HEK293 (cell line): ENCODE measurements around the gene TSPAN2.

Experiments used
- CTCF ChIA-PET: fragments of 350-600 bp; formaldehyde crosslinking; extraction: SDS; loops from one replicate; lab custom pipeline; 2021; ENCODE audit warnings: antibody characterized with exemption; lab: Yijun Ruan, JAX
- POLR2A ChIA-PET: fragments of 300-600 bp; formaldehyde crosslinking; extraction: SDS; loops from one replicate; lab custom pipeline; 2020; ENCODE audit warnings: antibody characterized with exemption, inconsistent platforms; lab: Yijun Ruan, JAX
- H3K27ac ChIP-seq: fragments of 200-500 bp; sonication (Bioruptor generic); 2 replicates; pipeline ENCODE4 v1.5.1; 2014; ENCODE audit warnings: low read depth, low read length, control low read depth, inconsistent platforms; ENCODE audit errors: extremely low read depth
- H3K36me3 ChIP-seq, 2 experiments: fragments of 200-500 bp in 1 of 2; sonication (Bioruptor generic) in 1 of 2; 1 replicate in 1 of 2; 2 replicates in 1 of 2; pipeline ENCODE4 v1.5.1; 2014 to 2017; ENCODE audit warnings: inconsistent platforms in 2 of 2, low read length in 2 of 2; ENCODE audit not compliant: control insufficient read depth in 2 of 2, insufficient read depth in 1 of 2
- H3K4me1 ChIP-seq: fragments of 200-500 bp; sonication (Bioruptor generic); 2 replicates; pipeline ENCODE4 v1.5.1; 2014; ENCODE audit warnings: mild to moderate bottlenecking, low read length, inconsistent platforms; ENCODE audit not compliant: control insufficient read depth, insufficient read depth
- H3K4me3 ChIP-seq: 2 replicates; pipeline ENCODE4 v1.5.1; 2011; ENCODE audit warnings: low read depth, mild to moderate bottlenecking, control low read depth, low read length, moderate library complexity
- H3K9me3 ChIP-seq: fragments of 200-500 bp; sonication (Bioruptor generic); 2 replicates; pipeline ENCODE4 v1.5.1; 2014; ENCODE audit warnings: low read depth, low read length, inconsistent platforms; ENCODE audit not compliant: control insufficient read depth, insufficient read depth
- BCL11B ChIP-seq: fragments of 450-650 bp; formaldehyde crosslinking; IDR thresholded peaks from 2 replicates; pipeline ENCODE4 v1.5.1; 2016; ENCODE audit warnings: low read depth, missing biosample characterization, missing genetic modification characterization
- GLI2 ChIP-seq: fragments of 450-650 bp; formaldehyde crosslinking; IDR thresholded peaks from 2 replicates; pipeline ENCODE4; 2017; ENCODE audit warnings: missing biosample characterization, missing genetic modification characterization, low read depth, borderline replicate concordance
- MEIS1 ChIP-seq: sonication (generic); formaldehyde crosslinking; IDR thresholded peaks from 2 replicates; pipeline ENCODE4 v1.8.1; 2022; ENCODE audit warnings: missing genetic modification reagents, mild to moderate bottlenecking, borderline replicate concordance
- MZF1 ChIP-seq: fragments of 450-650 bp; formaldehyde crosslinking; IDR thresholded peaks from 2 replicates; pipeline ENCODE4 v1.5.1; 2017; ENCODE audit warnings: missing biosample characterization, missing genetic modification characterization, borderline replicate concordance
- OSR2 ChIP-seq: fragments of 450-650 bp; formaldehyde crosslinking; IDR thresholded peaks from 2 replicates; pipeline ENCODE4 v1.5.1; 2016; ENCODE audit warnings: missing biosample characterization, missing genetic modification characterization
- ZBTB1 ChIP-seq: fragments of 450-650 bp; formaldehyde crosslinking; IDR thresholded peaks from 2 replicates; pipeline ENCODE4 v1.5.1; 2016; ENCODE audit warnings: missing biosample characterization, missing genetic modification characterization
- ZNF10 ChIP-seq: fragments of 450-650 bp; formaldehyde crosslinking; IDR thresholded peaks from 2 replicates; pipeline ENCODE4 v1.5.1; 2017; ENCODE audit warnings: missing biosample characterization, missing genetic modification characterization
- ZNF138 ChIP-seq: fragments of 450-650 bp; formaldehyde crosslinking; IDR thresholded peaks from 2 replicates; pipeline ENCODE4 v1.5.1; 2016; ENCODE audit warnings: missing biosample characterization, missing genetic modification characterization, borderline replicate concordance
- ZNF146 ChIP-seq: fragments of 450-650 bp; formaldehyde crosslinking; IDR thresholded peaks from 2 replicates; pipeline ENCODE4 v1.5.1; 2016; ENCODE audit warnings: missing biosample characterization, missing genetic modification characterization
- ZNF155 ChIP-seq: fragments of 450-650 bp; formaldehyde crosslinking; IDR thresholded peaks from 2 replicates; pipeline ENCODE4 v1.5.1; 2016; ENCODE audit warnings: missing biosample characterization, missing genetic modification characterization
- ZNF169 ChIP-seq: fragments of 450-650 bp; formaldehyde crosslinking; IDR thresholded peaks from 2 replicates; pipeline ENCODE4 v1.5.1; 2016; ENCODE audit warnings: missing biosample characterization, missing genetic modification characterization
- ZNF302 ChIP-seq: fragments of 450-650 bp; formaldehyde crosslinking; IDR thresholded peaks from 2 replicates; pipeline ENCODE4 v1.5.1; 2016; ENCODE audit warnings: missing biosample characterization, missing genetic modification characterization, low read depth
- ZNF416 ChIP-seq: fragments of 450-650 bp; formaldehyde crosslinking; IDR thresholded peaks from 2 replicates; pipeline ENCODE4 v1.5.1; 2016; ENCODE audit warnings: missing biosample characterization, missing genetic modification characterization
- ZNF423 ChIP-seq: fragments of 450-650 bp; formaldehyde crosslinking; IDR thresholded peaks from 2 replicates; pipeline ENCODE4 v1.5.1; 2016; ENCODE audit warnings: missing biosample characterization, missing genetic modification characterization
- ZNF544 ChIP-seq: fragments of 450-650 bp; formaldehyde crosslinking; IDR thresholded peaks from 2 replicates; pipeline ENCODE4 v1.5.0; 2017; ENCODE audit warnings: missing biosample characterization, missing genetic modification characterization
- ZNF571 ChIP-seq: fragments of 450-650 bp; formaldehyde crosslinking; IDR thresholded peaks from 2 replicates; pipeline ENCODE4 v1.5.0; 2017; ENCODE audit warnings: missing biosample characterization, missing genetic modification characterization
- ZNF654 ChIP-seq: fragments of 450-650 bp; formaldehyde crosslinking; IDR thresholded peaks from 2 replicates; pipeline ENCODE4 v1.5.1; 2016; ENCODE audit warnings: low read depth, missing biosample characterization, missing genetic modification characterization
- ZNF777 ChIP-seq: fragments of 450-650 bp; formaldehyde crosslinking; IDR thresholded peaks from 2 replicates; pipeline ENCODE4 v1.5.1; 2017; ENCODE audit warnings: missing biosample characterization, missing genetic modification characterization, borderline replicate concordance
- ZNF843 ChIP-seq: fragments of 450-650 bp; formaldehyde crosslinking; IDR thresholded peaks from 2 replicates; pipeline ENCODE4 v1.5.1; 2016; ENCODE audit warnings: missing biosample characterization, missing genetic modification characterization
- ZSCAN23 ChIP-seq: fragments of 450-650 bp; formaldehyde crosslinking; IDR thresholded peaks from 2 replicates; pipeline ENCODE4 v1.5.1; 2016; ENCODE audit warnings: missing biosample characterization, missing genetic modification characterization
- TF ChIP-seq, protein P1 (sequence below): fragments of 450-650 bp; formaldehyde crosslinking; IDR thresholded peaks from 2 replicates; pipeline ENCODE4 v1.5.1; 2016; ENCODE audit warnings: missing biosample characterization, missing genetic modification characterization
- TF ChIP-seq, protein P2 (sequence below): fragments of 450-650 bp; formaldehyde crosslinking; IDR thresholded peaks from 2 replicates; pipeline ENCODE4 v1.5.1; 2016; ENCODE audit warnings: missing biosample characterization, missing genetic modification characterization
- TF ChIP-seq, protein P3 (sequence below): fragments of 450-650 bp; IDR thresholded peaks from 2 replicates; pipeline ENCODE4 v1.5.1; 2018; ENCODE audit warnings: missing biosample characterization, missing genetic modification characterization
- TF ChIP-seq, protein P4 (sequence below): fragments of 450-650 bp; formaldehyde crosslinking; conservative IDR thresholded peaks from 2 replicates; pipeline ENCODE4 v1.5.1; 2016; ENCODE audit warnings: low read depth, missing biosample characterization, missing genetic modification characterization
- TF ChIP-seq, protein P5 (sequence below): fragments of 450-650 bp; formaldehyde crosslinking; IDR thresholded peaks from 2 replicates; pipeline ENCODE4 v1.5.1; 2016; ENCODE audit warnings: missing biosample characterization, missing genetic modification characterization

Gene TSPAN2

DNA sequence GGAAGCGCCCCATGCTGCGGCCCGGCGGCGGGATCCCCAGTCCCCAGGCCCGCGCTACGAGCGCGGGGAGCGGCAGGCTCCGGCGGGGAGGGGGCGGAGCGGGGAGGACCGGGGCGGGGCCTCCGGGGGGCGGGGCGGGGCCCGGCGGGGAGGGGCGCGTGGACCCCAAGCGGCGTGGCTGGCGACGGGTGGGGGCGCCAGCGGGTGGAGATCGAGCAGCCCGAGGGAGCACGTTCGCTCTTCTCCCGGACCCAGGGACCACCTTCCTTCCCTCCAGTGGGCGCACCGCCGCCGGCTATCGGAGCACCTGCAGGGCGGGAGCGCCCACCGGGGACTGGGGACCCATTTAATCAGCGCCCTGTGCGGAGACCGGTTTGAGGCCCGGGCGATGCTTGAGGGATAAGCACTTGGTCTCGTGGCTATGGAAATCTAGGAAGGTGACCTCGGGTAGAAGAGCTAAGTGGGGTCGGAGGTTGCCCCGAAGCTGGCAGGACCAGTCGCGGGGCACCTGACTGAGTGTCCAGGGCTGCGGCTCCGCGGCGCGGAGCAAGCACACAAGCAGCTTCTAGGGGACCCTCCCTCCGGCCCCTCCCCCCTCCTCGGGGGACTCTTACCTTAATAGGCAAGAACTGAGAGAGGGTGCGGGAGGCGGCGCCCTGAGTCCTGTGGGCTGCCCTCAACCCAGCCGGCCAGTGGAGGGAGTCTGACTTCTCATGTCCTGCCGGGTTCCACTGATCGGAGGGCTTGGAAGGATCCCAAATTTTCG, at the start of gene TSPAN2:
TSPAN2 (minus strand) TSS at position 84 of the 766 bp plus-strand sequence; CDS start at position 13, 71 bp downstream.
- no peaks in the 10 kb centered on the region for H3K9me3 ChIP-seq
- H3K27ac ChIP-seq: no peak within 1 kb of the TSS; the same call in 1 of the 2 replicates
- H3K4me1 ChIP-seq: peaks cover 5% of the 10 kb centered on the region; the same call in 1 of the 2 replicates
- POLR2A ChIA-PET: interaction anchor here (1.2 kb wide), 1 partner anchor 211 kb away, joined by 3 read pairs; no protein-coding TSS in a partner anchor
- H3K4me3 ChIP-seq: peak within 1 kb of the TSS; percentile 65
- CTCF ChIA-PET: interaction anchor here (0.6 to 3.3 kb wide), 4 partner anchors 9 to 409 kb away, joined by 4 to 15 read pairs (median 5); no protein-coding TSS in a partner anchor
- H3K36me3 ChIP-seq: no peaks in the 10 kb centered on the region
- no peak for TF ChIP-seq ZBTB1 (tag by site-specific recombination)
- no peak for TF ChIP-seq MZF1
- TF ChIP-seq ZNF843 (tag by site-specific recombination): no peak
- no peak for TF ChIP-seq ZNF146 (tag by site-specific recombination)
- TF ChIP-seq, protein P1, sequence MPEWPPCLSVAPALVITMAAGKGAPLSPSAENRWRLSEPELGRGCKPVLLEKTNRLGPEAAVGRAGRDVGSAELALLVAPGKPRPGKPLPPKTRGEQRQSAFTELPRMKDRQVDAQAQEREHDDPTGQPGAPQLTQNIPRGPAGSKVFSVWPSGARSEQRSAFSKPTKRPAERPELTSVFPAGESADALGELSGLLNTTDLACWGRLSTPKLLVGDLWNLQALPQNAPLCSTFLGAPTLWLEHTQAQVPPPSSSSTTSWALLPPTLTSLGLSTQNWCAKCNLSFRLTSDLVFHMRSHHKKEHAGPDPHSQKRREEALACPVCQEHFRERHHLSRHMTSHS (tag by site-specific recombination): no peak
- no peak for TF ChIP-seq ZNF302 (tag by site-specific recombination)
- no peak for TF ChIP-seq ZNF10 (tag by site-specific recombination)
- TF ChIP-seq ZNF416 (tag by site-specific recombination): no peak
- TF ChIP-seq, protein P2, sequence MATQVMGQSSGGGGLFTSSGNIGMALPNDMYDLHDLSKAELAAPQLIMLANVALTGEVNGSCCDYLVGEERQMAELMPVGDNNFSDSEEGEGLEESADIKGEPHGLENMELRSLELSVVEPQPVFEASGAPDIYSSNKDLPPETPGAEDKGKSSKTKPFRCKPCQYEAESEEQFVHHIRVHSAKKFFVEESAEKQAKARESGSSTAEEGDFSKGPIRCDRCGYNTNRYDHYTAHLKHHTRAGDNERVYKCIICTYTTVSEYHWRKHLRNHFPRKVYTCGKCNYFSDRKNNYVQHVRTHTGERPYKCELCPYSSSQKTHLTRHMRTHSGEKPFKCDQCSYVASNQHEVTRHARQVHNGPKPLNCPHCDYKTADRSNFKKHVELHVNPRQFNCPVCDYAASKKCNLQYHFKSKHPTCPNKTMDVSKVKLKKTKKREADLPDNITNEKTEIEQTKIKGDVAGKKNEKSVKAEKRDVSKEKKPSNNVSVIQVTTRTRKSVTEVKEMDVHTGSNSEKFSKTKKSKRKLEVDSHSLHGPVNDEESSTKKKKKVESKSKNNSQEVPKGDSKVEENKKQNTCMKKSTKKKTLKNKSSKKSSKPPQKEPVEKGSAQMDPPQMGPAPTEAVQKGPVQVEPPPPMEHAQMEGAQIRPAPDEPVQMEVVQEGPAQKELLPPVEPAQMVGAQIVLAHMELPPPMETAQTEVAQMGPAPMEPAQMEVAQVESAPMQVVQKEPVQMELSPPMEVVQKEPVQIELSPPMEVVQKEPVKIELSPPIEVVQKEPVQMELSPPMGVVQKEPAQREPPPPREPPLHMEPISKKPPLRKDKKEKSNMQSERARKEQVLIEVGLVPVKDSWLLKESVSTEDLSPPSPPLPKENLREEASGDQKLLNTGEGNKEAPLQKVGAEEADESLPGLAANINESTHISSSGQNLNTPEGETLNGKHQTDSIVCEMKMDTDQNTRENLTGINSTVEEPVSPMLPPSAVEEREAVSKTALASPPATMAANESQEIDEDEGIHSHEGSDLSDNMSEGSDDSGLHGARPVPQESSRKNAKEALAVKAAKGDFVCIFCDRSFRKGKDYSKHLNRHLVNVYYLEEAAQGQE (tag by site-specific recombination): no peak
- peak; percentile 68 for TF ChIP-seq ZNF423
- no peak for TF ChIP-seq ZNF155 (tag by site-specific recombination)
- TF ChIP-seq, protein P3, sequence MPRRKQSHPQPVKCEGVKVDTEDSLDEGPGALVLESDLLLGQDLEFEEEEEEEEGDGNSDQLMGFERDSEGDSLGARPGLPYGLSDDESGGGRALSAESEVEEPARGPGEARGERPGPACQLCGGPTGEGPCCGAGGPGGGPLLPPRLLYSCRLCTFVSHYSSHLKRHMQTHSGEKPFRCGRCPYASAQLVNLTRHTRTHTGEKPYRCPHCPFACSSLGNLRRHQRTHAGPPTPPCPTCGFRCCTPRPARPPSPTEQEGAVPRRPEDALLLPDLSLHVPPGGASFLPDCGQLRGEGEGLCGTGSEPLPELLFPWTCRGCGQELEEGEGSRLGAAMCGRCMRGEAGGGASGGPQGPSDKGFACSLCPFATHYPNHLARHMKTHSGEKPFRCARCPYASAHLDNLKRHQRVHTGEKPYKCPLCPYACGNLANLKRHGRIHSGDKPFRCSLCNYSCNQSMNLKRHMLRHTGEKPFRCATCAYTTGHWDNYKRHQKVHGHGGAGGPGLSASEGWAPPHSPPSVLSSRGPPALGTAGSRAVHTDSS (tag by site-specific recombination): no peak
- no peak for TF ChIP-seq GLI2 (tag by site-specific recombination)
- TF ChIP-seq, protein P4, sequence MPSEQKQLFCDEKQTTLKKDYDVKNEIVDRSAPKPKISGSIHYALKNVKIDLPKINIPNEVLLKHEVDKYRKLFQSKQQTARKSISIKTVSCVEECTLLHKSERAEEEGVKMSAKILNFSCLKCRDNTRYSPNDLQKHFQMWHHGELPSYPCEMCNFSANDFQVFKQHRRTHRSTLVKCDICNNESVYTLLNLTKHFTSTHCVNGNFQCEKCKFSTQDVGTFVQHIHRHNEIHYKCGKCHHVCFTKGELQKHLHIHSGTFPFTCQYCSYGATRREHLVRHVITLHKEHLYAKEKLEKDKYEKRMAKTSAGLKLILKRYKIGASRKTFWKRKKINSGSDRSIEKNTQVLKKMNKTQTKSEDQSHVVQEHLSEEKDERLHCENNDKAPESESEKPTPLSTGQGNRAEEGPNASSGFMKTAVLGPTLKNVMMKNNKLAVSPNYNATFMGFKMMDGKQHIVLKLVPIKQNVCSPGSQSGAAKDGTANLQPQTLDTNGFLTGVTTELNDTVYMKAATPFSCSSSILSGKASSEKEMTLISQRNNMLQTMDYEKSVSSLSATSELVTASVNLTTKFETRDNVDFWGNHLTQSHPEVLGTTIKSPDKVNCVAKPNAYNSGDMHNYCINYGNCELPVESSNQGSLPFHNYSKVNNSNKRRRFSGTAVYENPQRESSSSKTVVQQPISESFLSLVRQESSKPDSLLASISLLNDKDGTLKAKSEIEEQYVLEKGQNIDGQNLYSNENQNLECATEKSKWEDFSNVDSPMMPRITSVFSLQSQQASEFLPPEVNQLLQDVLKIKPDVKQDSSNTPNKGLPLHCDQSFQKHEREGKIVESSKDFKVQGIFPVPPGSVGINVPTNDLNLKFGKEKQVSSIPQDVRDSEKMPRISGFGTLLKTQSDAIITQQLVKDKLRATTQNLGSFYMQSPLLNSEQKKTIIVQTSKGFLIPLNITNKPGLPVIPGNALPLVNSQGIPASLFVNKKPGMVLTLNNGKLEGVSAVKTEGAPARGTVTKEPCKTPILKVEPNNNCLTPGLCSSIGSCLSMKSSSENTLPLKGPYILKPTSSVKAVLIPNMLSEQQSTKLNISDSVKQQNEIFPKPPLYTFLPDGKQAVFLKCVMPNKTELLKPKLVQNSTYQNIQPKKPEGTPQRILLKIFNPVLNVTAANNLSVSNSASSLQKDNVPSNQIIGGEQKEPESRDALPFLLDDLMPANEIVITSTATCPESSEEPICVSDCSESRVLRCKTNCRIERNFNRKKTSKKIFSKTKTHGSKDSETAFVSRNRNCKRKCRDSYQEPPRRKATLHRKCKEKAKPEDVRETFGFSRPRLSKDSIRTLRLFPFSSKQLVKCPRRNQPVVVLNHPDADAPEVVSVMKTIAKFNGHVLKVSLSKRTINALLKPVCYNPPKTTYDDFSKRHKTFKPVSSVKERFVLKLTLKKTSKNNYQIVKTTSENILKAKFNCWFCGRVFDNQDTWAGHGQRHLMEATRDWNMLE (tag by site-specific recombination): no peak
- no peak for TF ChIP-seq ZNF138
- no peak for TF ChIP-seq ZNF571 (tag by site-specific recombination)
- TF ChIP-seq, protein P5, sequence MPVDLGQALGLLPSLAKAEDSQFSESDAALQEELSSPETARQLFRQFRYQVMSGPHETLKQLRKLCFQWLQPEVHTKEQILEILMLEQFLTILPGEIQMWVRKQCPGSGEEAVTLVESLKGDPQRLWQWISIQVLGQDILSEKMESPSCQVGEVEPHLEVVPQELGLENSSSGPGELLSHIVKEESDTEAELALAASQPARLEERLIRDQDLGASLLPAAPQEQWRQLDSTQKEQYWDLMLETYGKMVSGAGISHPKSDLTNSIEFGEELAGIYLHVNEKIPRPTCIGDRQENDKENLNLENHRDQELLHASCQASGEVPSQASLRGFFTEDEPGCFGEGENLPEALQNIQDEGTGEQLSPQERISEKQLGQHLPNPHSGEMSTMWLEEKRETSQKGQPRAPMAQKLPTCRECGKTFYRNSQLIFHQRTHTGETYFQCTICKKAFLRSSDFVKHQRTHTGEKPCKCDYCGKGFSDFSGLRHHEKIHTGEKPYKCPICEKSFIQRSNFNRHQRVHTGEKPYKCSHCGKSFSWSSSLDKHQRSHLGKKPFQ (tag by site-specific recombination): no peak
- no peak for TF ChIP-seq MEIS1
- no peak for TF ChIP-seq ZSCAN23
- no peak for TF ChIP-seq ZNF169
- no peak for TF ChIP-seq ZNF654
- TF ChIP-seq ZNF544 (tag by site-specific recombination): no peak
- TF ChIP-seq ZNF777 (tag by site-specific recombination): 0 out of 2 replicates have a peak, but pooled peaks have one; percentile 34
- TF ChIP-seq BCL11B (tag by site-specific recombination): no peak
- no peak for TF ChIP-seq OSR2 (tag by site-specific recombination)
